Trophoblast cell (in vitro differentiated cells and primary cell): Measurements from ENCODE around the gene PLA2G10.
"Not testable (repeated sequence)": the region's sequence is repeated elsewhere in the genome, so short reads cannot be mapped to it uniquely, and the experiment has no call there.

ENCODE experiments used
- DNase-seq, 2 donors: peaks; one replicate each; pipeline ENCODE4 v3.0.0-alpha.2; 2016
- H2AFZ ChIP-seq: 2 replicates; pipeline ENCODE4 v1.6.1; 2013; ENCODE audit warnings: low read length, moderate library complexity, mild to moderate bottlenecking; ENCODE audit not compliant: insufficient read depth, poor library complexity
- H2AK5ac ChIP-seq: 2 replicates; pipeline ENCODE4 v1.6.1; 2013; ENCODE audit warnings: mild to moderate bottlenecking, low read length
- H2BK120ac ChIP-seq: 2 replicates; pipeline ENCODE4 v1.6.1; 2013; ENCODE audit warnings: low read length, mild to moderate bottlenecking, moderate library complexity; ENCODE audit not compliant: insufficient read depth, poor library complexity
- H2BK12ac ChIP-seq: 2 replicates; pipeline ENCODE4 v1.6.1; 2013; ENCODE audit warnings: mild to moderate bottlenecking, low read length, moderate library complexity
- H2BK5ac ChIP-seq: 2 replicates; pipeline ENCODE4 v1.6.1; 2013; ENCODE audit warnings: low read length, low read depth, moderate library complexity, mild to moderate bottlenecking; ENCODE audit not compliant: poor library complexity
- H3K14ac ChIP-seq: 2 replicates; pipeline ENCODE4 v1.6.1; 2013; ENCODE audit warnings: mild to moderate bottlenecking, low read length
- H3K18ac ChIP-seq: 2 replicates; pipeline ENCODE4 v1.6.1; 2013; ENCODE audit warnings: mild to moderate bottlenecking, low read length
- H3K23ac ChIP-seq: 2 replicates; pipeline ENCODE4 v1.6.1; 2013; ENCODE audit warnings: low read length
- H3K27ac ChIP-seq: 2 replicates; pipeline ENCODE4 v1.5.1; 2013; ENCODE audit warnings: low read depth, mild to moderate bottlenecking, inconsistent platforms, low read length, moderate library complexity
- H3K27me3 ChIP-seq: 2 replicates; pipeline ENCODE4 v1.6.1; 2013; ENCODE audit warnings: inconsistent platforms, mild to moderate bottlenecking, low read length, moderate library complexity; ENCODE audit not compliant: insufficient read depth
- H3K36me3 ChIP-seq, 2 experiments: 1 replicate in 1 of 2; 2 replicates in 1 of 2; pipeline ENCODE4 v1.6.1; 2013; ENCODE audit warnings: low read length in 2 of 2, mild to moderate bottlenecking in 2 of 2, moderate library complexity in 1 of 2; ENCODE audit not compliant: insufficient read depth in 2 of 2, control insufficient read depth in 1 of 2
- H3K4ac ChIP-seq: 2 replicates; pipeline ENCODE4 v1.6.1; 2013; ENCODE audit warnings: low read depth, mild to moderate bottlenecking, low read length, moderate library complexity
- H3K4me1 ChIP-seq, 2 experiments: 1 replicate in 1 of 2; 2 replicates in 1 of 2; pipeline ENCODE4 v1.6.1; 2013; ENCODE audit warnings: low read length in 2 of 2, mild to moderate bottlenecking in 2 of 2, moderate library complexity in 1 of 2; ENCODE audit not compliant: insufficient read depth in 2 of 2, control insufficient read depth in 1 of 2
- H3K4me2 ChIP-seq: 2 replicates; pipeline ENCODE4 v1.6.1; 2013; ENCODE audit warnings: inconsistent platforms, mild to moderate bottlenecking, low read length, moderate library complexity
- H3K4me3 ChIP-seq: 2 replicates; pipeline ENCODE4 v1.5.1; 2013; ENCODE audit warnings: mild to moderate bottlenecking, low read depth, low read length, inconsistent platforms
- H3K79me1 ChIP-seq: one replicate; pipeline ENCODE4 v1.6.1; 2013; ENCODE audit warnings: low read length
- H3K79me2 ChIP-seq: 2 replicates; pipeline ENCODE4 v1.6.1; 2013; ENCODE audit warnings: low read length, mild to moderate bottlenecking; ENCODE audit not compliant: control insufficient read depth, insufficient read depth, poor library complexity
- H3K9ac ChIP-seq: 2 replicates; pipeline ENCODE4 v1.6.1; 2013; ENCODE audit warnings: mild to moderate bottlenecking, low read length
- H3K9me3 ChIP-seq: 2 replicates; pipeline ENCODE4 v1.6.1; 2013; ENCODE audit warnings: low read depth, mild to moderate bottlenecking, control low read depth, inconsistent platforms, low read length; ENCODE audit not compliant: insufficient read depth
- H4K12ac ChIP-seq: 2 replicates; pipeline ENCODE4 v1.6.1; 2013; ENCODE audit warnings: low read depth, mild to moderate bottlenecking, low read length, moderate library complexity
- H4K8ac ChIP-seq: 2 replicates; pipeline ENCODE4 v1.6.1; 2013; ENCODE audit warnings: low read depth, mild to moderate bottlenecking, low read length, moderate library complexity
- H4K91ac ChIP-seq: one replicate; pipeline ENCODE4 v1.6.1; 2013; ENCODE audit warnings: low read depth, mild to moderate bottlenecking, low read length, moderate library complexity
- WGBS: extraction: QIAGEN DNeasy Blood & Tissue Kit; methylation state at CpG from one replicate; pipeline ENCODE4 v1.1.7; 2013; ENCODE audit warnings: missing lambda C conversion rate; ENCODE audit not compliant: insufficient read length, insufficient coverage; ENCODE audit errors: extremely low coverage; 5-methylcytosine and 5-hydroxymethylcytosine counted together

Gene PLA2G10

DNA sequence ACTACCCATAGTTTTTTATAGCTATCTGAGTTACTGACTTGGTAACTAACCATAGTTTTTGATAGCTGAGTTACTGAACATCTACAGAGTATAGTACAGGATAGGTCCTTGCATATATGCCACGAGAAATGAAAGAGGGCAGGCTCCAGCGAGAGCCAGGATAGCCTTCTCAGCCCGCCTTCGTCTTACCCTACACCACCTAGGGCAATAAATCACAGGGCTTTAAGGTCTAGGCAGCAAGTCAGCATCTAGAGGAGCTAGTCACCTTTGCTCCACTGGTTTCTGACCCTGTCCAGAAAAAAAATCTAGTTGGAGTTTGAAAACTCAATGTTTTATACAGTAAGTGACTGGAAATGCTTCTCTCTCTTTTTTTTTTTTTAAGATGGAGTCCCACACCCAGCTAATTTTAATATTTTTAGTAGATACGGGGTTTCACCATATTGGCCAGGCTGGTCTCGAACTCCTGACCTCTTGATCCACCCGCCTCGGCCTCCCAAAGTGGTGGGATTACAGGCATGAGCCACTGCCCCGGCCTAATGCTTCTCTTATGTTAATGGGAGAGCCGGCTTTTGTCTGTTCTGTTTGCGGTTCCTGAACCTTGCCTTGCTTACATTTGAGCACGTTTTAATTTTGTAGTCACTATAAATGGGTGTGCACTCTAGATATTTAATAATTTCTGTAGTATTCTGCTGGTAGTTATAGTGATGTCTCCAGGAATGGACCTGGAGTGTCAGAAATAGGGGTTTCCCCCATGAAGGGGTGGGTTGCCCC lies 58.5 kb downstream of the PLA2G10 start:
- Histone ChIP-seq H2BK5ac (no peak overlapping the region), H3K79me2 (peaks cover 19% of the 10 kb centered on the region), H2BK120ac (no peak overlapping the region), H3K4me2 (no peak overlapping the region), H3K79me1 (peaks cover 5% of the 10 kb centered on the region), H4K12ac (no peak overlapping the region), H4K91ac (no peak overlapping the region), H3K14ac (no peak overlapping the region), H3K27ac (no peak overlapping the region), H2AFZ (no peak overlapping the region), H3K4me1 (peaks cover 3 to 9% of the 10 kb centered on the region in 2 experiments), H4K8ac (no peak overlapping the region), H3K4me3 (no peak overlapping the region), H3K9me3 (no peaks in the 10 kb centered on the region), H3K18ac (no peak overlapping the region), H3K23ac (no peak overlapping the region), H3K36me3 (peaks cover 11 to 18% of the 10 kb centered on the region in 2 experiments), H2BK12ac (no peak overlapping the region), H3K4ac (peak overlapping the region; percentile 42), H2AK5ac (no peak overlapping the region), H3K9ac (no peak overlapping the region), H3K27me3 (no peaks in the 10 kb centered on the region)
- no CpG with 5 or more reads among the region's 12 CpGs for WGBS
- no peak for DNase-seq

DNA sequence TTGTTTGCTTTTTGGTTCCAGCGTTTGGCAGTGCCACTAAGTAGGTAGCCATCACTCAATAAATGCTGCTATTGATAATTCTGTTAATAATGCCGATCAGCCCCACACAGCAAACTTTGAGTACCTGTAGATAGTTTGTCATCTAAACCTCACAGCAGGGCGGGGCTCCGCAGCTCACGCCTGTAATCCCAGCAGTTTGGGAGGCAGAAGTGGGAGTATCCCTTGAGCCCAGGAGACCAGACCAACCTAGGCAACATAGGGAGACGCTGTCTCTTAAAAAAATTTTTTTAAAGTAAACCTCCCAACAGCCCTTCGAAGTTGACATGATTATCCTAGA lies 59.8 kb downstream of the PLA2G10 start:
- no peak overlapping the region for H2BK120ac ChIP-seq
- WGBS, result no CpG with 5 or more reads among the region's 7 CpGs
- no peaks in the 10 kb centered on the region for H3K27me3 ChIP-seq
- no peaks in the 10 kb centered on the region for H3K9me3 ChIP-seq
- H3K14ac ChIP-seq, result no peak overlapping the region
- H3K9ac ChIP-seq, result no peak overlapping the region
- H3K4me3 ChIP-seq, result no peak overlapping the region
- H3K27ac ChIP-seq, result no peak overlapping the region
- H4K91ac ChIP-seq, result no peak overlapping the region
- H2BK12ac ChIP-seq, result no peak overlapping the region
- H3K79me2 ChIP-seq, result peaks cover 20% of the 10 kb centered on the region
- peaks cover 11% of the 10 kb centered on the region for H3K79me1 ChIP-seq
- peak overlapping the region; percentile 83 for H3K4me2 ChIP-seq
- H3K4me1 ChIP-seq, result peaks cover 3 to 13% of the 10 kb centered on the region in 2 experiments
- no peak for DNase-seq
- no peak overlapping the region for H2AK5ac ChIP-seq
- H2BK5ac ChIP-seq, result no peak overlapping the region
- no peak overlapping the region for H4K8ac ChIP-seq
- no peak overlapping the region for H3K23ac ChIP-seq
- H3K4ac ChIP-seq, result peak overlapping the region; percentile 71
- no peak overlapping the region for H3K18ac ChIP-seq
- no peak overlapping the region for H4K12ac ChIP-seq
- H2AFZ ChIP-seq, result no peak overlapping the region
- H3K36me3 ChIP-seq, result peaks cover 6 to 12% of the 10 kb centered on the region in 2 experiments

- H4K12ac ChIP-seq, result peak within 1 kb of the TSS; percentile 99
- peak within 1 kb of the TSS; percentile 32 for H2BK12ac ChIP-seq
- peak within 1 kb of the TSS; percentile 99 for H3K4ac ChIP-seq
- H3K79me2 ChIP-seq, result peaks cover 15% of the 10 kb centered on the region
- H3K36me3 ChIP-seq, result peaks cover 0 to 4% of the 10 kb centered on the region in 2 experiments
- H3K4me1 ChIP-seq, result peaks cover 5 to 16% of the 10 kb centered on the region in 2 experiments
- peak within 1 kb of the TSS; percentile 86 for H2BK5ac ChIP-seq
- H3K27ac ChIP-seq, result peak within 1 kb of the TSS; percentile 44
- peak within 1 kb of the TSS; percentile 96 for H4K91ac ChIP-seq
- peaks cover 11% of the 10 kb centered on the region for H3K79me1 ChIP-seq
- peak within 1 kb of the TSS; percentile 98 for H3K18ac ChIP-seq
- peak within 1 kb of the TSS; percentile 99 for H2AK5ac ChIP-seq
- peak within 1 kb of the TSS; percentile 96 for H2AFZ ChIP-seq
- H3K14ac ChIP-seq, result peak within 1 kb of the TSS; percentile 97
- peak within 1 kb of the TSS; percentile 81 for H2BK120ac ChIP-seq
- DNase-seq, result peak; percentile 96
- no peak within 1 kb of the TSS for H3K23ac ChIP-seq
- H3K4me2 ChIP-seq, result peak within 1 kb of the TSS; percentile 83
- peak within 1 kb of the TSS; percentile 92 for H3K4me3 ChIP-seq
- no peaks in the 10 kb centered on the region for H3K9me3 ChIP-seq
- no peaks in the 10 kb centered on the region for H3K27me3 ChIP-seq
- WGBS, result no CpG with 5 or more reads among the region's 69 CpGs
- peak within 1 kb of the TSS; percentile 98 for H4K8ac ChIP-seq
- H3K9ac ChIP-seq, result peak within 1 kb of the TSS; percentile 95
Observed at GRCh38 chr16:14632693-14633569, 61.2 kb downstream of the PLA2G10 start, which contains the start of gene BFAR. Gene BFAR (plus strand): TSS chr16:14632951. CDS start chr16:14644347, 11,396 bp downstream.

DNA sequence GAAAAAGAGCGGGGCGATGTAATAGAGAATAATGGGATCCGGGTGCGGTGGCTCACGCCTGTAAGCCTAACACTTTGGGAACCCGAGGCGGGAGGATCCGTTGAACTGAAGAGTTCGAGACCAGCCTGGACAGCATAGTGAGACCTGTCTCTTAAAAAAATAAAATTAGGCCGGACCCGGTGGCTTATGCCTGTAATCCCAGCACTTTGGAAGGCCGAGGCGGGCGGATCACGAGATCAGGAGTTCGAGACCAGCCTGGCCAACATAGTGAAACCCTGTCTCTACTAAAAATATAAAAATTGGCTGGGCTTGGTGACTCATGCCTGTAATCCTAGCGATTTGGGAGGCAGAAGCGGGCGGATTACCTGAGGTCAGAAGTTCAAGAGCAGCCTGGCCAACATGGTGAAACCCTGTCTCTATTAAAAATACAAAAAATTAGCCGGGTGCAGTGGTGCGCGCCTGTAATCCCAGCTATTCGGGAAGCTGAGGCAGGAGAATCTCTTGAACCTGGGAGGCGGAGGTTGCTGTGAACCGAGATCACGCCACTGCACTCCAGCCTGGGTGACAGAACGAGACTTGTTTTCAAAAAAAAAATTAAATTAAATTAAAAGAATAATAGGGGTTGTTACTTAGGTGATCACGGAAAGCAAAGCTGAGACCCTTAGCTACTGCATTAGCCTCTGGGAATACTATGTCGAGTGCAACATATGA lies 63.3 kb downstream of the PLA2G10 start:
- Histone ChIP-seq H3K27ac (peak overlapping the region; percentile 65), H3K79me2 (peaks cover 15% of the 10 kb centered on the region), H3K79me1 (peaks cover 11% of the 10 kb centered on the region), H3K14ac (peak overlapping the region; percentile 0), H3K4me1 (peaks cover 5 to 16% of the 10 kb centered on the region in 2 experiments), H4K91ac (peak overlapping the region; percentile 25), H2AFZ (peak overlapping the region; percentile 28), H2BK120ac (peak overlapping the region; percentile 1), H3K36me3 (peaks cover 2 to 10% of the 10 kb centered on the region in 2 experiments), H4K8ac (peak overlapping the region; percentile 43), H3K4me2 (peak overlapping the region; percentile 33)
- H4K12ac ChIP-seq, H2BK12ac ChIP-seq, H3K4me3 ChIP-seq, H3K9ac ChIP-seq, H3K27me3 ChIP-seq, DNase-seq, H3K18ac ChIP-seq, H2AK5ac ChIP-seq, H2BK5ac ChIP-seq, H3K23ac ChIP-seq, H3K9me3 ChIP-seq, H3K4ac ChIP-seq: not testable (repeated sequence)
- WGBS, result no CpG with 5 or more reads among the region's 29 CpGs
